NB4 (cell line): Measurements from ENCODE around the gene GJD2.

Source experiments
- POLR2A ChIP-seq: IDR thresholded peaks from 2 replicates; pipeline ENCODE4 v1.6.1; 2011; ENCODE audit warnings: mild to moderate bottlenecking; ENCODE audit not compliant: insufficient read length; ENCODE audit errors: extremely low read depth
- TF ChIP-seq, protein P1 (sequence below): IDR thresholded peaks from one replicate; pipeline ENCODE4 v1.5.1; 2012; ENCODE audit warnings: low read depth, low read length

DNA sequence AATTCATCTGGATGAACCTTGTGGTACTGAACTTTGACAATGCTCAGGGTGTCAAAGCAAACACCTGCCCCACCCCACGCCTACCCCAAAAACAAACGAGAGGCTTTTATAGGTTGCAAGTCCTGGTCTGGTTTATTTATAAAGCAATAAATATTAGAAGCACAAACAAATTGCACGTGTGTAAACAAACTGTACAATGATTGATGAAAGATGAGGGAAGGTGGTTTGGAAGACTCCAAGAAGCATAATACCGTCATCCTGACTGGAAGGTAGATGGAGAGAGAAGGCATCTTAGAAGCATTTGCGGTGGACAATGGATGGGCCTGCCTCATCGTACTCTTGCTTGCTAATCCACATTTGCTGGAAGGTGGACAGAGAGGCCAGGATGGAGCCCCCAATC is 35.3 kb upstream of the GJD2 start:
- TF ChIP-seq POLR2A, result no peak
- TF ChIP-seq, protein P1, sequence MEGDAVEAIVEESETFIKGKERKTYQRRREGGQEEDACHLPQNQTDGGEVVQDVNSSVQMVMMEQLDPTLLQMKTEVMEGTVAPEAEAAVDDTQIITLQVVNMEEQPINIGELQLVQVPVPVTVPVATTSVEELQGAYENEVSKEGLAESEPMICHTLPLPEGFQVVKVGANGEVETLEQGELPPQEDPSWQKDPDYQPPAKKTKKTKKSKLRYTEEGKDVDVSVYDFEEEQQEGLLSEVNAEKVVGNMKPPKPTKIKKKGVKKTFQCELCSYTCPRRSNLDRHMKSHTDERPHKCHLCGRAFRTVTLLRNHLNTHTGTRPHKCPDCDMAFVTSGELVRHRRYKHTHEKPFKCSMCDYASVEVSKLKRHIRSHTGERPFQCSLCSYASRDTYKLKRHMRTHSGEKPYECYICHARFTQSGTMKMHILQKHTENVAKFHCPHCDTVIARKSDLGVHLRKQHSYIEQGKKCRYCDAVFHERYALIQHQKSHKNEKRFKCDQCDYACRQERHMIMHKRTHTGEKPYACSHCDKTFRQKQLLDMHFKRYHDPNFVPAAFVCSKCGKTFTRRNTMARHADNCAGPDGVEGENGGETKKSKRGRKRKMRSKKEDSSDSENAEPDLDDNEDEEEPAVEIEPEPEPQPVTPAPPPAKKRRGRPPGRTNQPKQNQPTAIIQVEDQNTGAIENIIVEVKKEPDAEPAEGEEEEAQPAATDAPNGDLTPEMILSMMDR, result no peak
